ENCODE data around the gene HHEX.
"Not testable (repeated sequence)": the region's sequence is repeated elsewhere in the genome, so short reads cannot be mapped to it uniquely, and the experiment has no call there.

HHEX gene

GRCh38 chr10:92689663-92690210, at the start of gene HHEX:
HHEX (plus strand) TSS chr10:92689955; CDS start chr10:92689987, 32 bp downstream.
- no peak for FAIRE-seq

- FAIRE-seq = no peak
Measured at GRCh38 chr10:92640107-92640506, 49.6 kb upstream of the HHEX start.

DNA sequence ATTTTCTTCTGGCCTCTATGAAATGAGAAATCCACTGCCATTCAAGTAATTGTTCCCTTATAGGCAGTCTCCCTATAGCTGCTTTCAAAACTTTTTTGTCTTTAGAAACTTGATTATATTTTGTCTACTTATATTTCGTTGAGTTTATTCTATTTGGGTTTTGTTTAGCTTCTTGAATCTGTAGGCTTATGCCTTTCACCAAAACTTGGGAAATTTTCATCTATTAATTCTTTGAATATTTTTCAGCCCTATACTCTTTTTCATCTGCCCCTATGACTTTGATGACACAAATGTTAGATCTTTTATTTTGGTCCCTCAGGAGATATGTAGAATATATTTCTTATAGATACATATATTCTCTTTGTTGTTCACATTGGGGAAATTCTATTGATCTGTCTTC, 48.3 kb upstream of the HHEX start:
- FAIRE-seq = no peak

DNA sequence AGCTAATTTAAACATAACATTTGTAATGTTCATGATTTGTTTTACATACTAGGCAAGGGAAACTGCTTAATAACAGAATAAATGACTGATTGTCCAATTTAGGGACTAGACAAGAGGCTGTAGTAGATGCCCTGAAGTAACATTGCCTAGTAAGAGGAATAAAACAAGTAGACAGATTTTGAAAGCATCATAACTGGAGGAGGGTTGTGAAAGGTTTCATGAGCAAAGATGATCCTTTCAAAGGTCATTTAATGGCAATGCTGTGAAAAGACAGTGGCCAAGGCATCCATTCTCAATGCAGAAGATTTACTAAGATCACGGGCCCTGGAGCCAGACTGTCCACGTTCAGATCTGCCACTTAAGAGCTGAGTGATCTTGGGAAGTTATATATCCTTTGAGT, 44.8 kb upstream of the HHEX start:
- FAIRE-seq = no peak

GRCh38 chr10:92650864-92651263, 38.9 kb upstream of the HHEX start:
- not testable (repeated sequence) for FAIRE-seq

- FAIRE-seq = no peak
Measured at GRCh38 chr10:92655426-92655825, 34.3 kb upstream of the HHEX start.

GRCh38 chr10:92656266-92656961, 33.3 kb upstream of the HHEX start:
- FAIRE-seq = no peak

DNA sequence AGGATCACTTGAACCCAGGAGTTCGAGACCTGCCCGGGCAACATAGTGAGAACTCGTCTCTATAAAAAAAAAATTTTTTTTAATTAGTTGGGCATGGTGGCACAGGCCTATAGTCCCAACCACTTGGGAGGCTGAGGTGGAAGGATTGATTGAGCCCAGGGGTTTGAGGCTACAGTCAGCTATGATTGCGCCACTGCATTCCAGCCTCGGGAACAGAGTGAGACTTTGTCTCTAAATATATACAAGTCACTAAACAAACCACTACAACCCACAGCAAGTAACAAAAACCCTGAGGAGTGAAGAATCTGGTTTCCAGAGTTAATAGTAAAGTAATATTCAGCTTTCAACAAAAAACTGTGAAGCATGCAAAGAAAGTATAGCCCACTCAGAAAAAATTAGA, 32.7 kb upstream of the HHEX start:
- no peak for FAIRE-seq

DNA sequence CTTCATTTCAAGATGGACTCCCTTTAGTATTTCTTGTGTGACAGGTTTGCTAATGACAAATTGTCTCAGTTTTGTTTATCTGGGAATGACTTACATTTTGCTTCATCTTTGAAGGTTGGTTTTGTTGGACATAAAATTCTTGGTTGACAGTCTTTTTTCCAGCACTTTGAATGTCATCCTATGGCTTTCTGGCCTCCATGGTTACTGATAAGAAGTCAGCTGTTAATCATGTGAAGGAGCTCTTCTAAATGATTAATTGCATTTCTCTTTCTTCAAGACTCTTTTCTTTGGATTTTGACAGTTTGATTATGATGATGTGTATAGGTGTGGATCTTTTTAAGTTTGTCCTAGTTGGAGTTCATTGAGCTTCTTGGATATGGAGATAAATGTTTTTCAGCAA, 26.9 kb upstream of the HHEX start:
- FAIRE-seq = no peak

DNA sequence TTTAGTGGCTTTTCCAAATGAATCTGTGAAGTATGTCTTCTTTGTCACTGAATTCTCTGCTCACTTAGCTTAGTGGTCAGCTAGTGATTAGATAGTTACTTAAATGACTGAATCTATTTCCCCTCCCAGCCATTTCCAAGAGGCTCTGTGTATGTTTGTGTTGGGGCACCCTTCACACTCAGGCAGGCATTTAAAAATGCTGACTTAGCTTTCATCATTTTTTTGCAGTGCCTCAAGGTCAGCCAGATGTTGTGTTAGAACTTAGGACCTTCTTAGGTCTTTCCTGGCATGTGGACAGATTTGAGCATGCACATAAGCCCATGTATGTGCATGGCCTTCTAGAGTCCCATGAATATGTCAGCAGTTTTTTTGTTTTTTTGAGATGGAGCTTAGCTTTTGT, 25.4 kb upstream of the HHEX start:
- FAIRE-seq = no peak

- FAIRE-seq = no peak
Measured at GRCh38 chr10:92667078-92667477, 22.7 kb upstream of the HHEX start.

- FAIRE-seq = no peak
Measured at GRCh38 chr10:92677708-92678107, 12.0 kb upstream of the HHEX start.

- no peak for FAIRE-seq
Measured at GRCh38 chr10:92678206-92678605, 11.5 kb upstream of the HHEX start.

DNA sequence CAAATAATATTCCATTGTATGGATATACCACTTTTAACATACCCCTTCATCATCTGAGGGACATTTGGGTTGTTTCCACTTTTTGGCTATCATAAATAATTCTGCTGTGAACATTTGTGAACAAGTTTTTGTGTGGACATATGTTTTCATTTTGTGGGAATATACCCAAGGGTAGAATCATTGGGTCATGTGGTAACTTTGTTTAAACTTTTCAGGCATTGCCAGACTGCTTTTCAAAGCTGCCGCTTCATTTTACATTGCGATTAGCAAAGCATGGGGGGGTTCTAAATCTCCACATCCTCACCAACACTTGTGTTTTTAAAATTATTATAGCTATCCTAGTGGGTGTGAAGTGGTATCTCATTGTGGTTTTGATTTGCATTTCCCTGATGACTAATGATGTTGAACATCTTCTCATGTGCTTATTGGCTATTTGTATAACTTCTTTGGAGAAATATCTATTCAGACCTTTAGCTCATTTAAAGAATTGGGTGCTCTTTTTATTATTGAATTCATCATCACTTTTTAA, 8.4 kb upstream of the HHEX start:
- no peak for FAIRE-seq

- no peak for FAIRE-seq
Measured at GRCh38 chr10:92688573-92688926, 1.2 kb upstream of the HHEX start.

GRCh38 chr10:92688927-92689662, 660 bp upstream of the HHEX start:
- no peak for FAIRE-seq

DNA sequence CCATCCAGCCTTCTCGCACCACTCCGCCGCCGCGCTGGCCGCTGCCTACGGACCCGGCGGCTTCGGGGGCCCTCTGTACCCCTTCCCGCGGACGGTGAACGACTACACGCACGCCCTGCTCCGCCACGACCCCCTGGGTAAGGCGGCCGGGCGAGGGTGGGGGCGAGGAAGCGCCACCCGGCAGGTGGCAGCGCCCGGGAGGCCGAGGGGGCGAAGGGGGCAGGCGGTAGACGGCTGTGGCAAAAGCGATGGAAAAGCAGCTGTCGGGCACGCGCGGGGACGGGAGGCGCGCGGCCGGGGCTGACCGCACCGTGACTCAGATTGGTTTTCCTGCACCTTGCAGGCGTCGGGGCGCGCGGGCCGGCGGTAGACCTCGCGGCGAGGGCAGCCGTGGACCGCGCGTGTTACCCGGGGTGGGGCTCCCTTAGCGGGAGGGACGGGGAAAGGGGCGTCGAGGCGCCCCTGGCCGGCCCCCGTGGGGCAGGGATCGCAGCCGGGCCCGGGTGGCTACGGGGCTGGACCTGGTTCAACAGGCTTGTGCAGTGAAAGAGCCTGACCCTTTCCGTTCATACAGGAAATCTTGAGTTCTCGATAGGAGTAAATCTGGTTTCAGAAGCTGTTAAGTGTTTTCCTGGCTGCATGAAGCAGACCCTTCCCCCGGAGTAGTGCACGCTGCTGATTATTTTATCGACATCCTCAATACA, 608 bp downstream of the HHEX start:
- FAIRE-seq = no peak

- FAIRE-seq = no peak
Measured at GRCh38 chr10:92690915-92691590, 1.3 kb downstream of the HHEX start.

- no peak for FAIRE-seq
Measured at GRCh38 chr10:92691591-92692079, 1.9 kb downstream of the HHEX start.

GRCh38 chr10:92692080-92692671, 2.4 kb downstream of the HHEX start:
- FAIRE-seq = no peak

GRCh38 chr10:92692697-92693533, 3.2 kb downstream of the HHEX start:
- no peak for FAIRE-seq

All from colon (tissue), 2 donors.